ENCODE results near the gene DDB1. TPM values are rescaled to one million over a fixed set of nuclear protein-coding genes. Genes with fewer than 3 reads are reported as not detected.
A peak's percentile ranks its signal among the peaks of the same experiment; 100 is the strongest.

The DDB1 gene
- total and polyA plus RNA-seq, 9 of the 15 experiments (the other 6 are each of a cell fraction or from before 2014, with no cell fraction given) = 172 to 361 (median 266) TPM

DNA sequence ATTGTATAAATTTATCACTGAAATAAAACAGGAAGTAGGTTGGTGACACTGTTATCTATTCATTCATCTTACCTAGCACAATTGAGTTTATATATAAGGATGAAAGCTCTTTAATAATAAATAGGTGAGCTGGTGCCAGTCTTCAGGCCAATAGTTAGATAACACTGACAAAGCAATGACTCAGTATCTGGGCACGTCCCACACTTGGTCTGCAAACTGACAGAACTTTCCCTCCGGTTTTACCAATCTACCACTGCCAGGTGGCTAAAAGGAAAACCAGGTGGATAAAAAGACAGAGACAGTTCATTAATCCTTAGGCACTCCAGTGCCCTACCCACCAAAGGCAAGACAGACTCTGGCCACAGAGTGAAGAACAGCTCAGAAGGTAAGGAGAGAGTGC lies 17.6 kb downstream of the DDB1 start:
- ChIA-PET POLR2A (interaction anchor here (0.8 to 1.7 kb wide), 3 partner anchors 9 to 114 kb away, joined by 3 to 6 read pairs (median 3); no protein-coding TSS in a partner anchor), CTCF (ENCODE audit: low intra/inter-chr PET ratio) (no interaction called here)
- in situ Hi-C loops (cut with MboI) = no loop called here
- Histone ChIP-seq H3K4me1 (replicated peaks in 1 of 2; ENCODE audit: control insufficient read depth in 2 of 2, insufficient read depth in 2 of 2, low read length in 2 of 2) (no peaks in the 10 kb centered on the region), H3K36me3 (ENCODE audit: control insufficient read depth, insufficient read depth, low read length) (peaks cover 88% of the 10 kb centered on the region), H3K79me2 (ENCODE audit: control insufficient read depth, insufficient read depth, low read length) (no peaks in the 10 kb centered on the region), H4K20me1 (replicated peaks; ENCODE audit: control insufficient read depth, insufficient read depth, low read length) (peaks cover 3% of the 10 kb centered on the region; the same call in 1 of the 2 replicates), H3K9ac (ENCODE audit: insufficient read depth in 1 of 2, low read depth in 2 of 2, low read length in 2 of 2) (no peak overlapping the region), H3K4me2 (ENCODE audit: insufficient read depth, low read length) (no peak overlapping the region), H3K27me3 (ENCODE audit: control insufficient read depth in 2 of 2, insufficient read depth in 2 of 2, low read length in 2 of 2) (no peaks in the 10 kb centered on the region), H3K9me3 (replicated peaks; ENCODE audit: control insufficient read depth, insufficient read depth, low read depth, low read length) (no peaks in the 10 kb centered on the region), H3K27ac (ENCODE audit: extremely low read depth, low read depth, low read length) (no peak overlapping the region), H2AFZ (ENCODE audit: low read depth, low read length) (no peak overlapping the region), H3K4me3 (no peak overlapping the region), H3K9me1 (ENCODE audit: control insufficient read depth, insufficient read depth, low read length) (no peaks in the 10 kb centered on the region)
- no TSS peak for BruUV-seq (replicated peaks)
- intact Hi-C loops (cut with micrococcal nuclease) = no loop called here
- TF ChIP-seq ZNF165 (CRISPR knock-in tag; IDR thresholded peaks at IDR 0.05; ENCODE audit: borderline replicate concordance) (no peak), TCF15 (CRISPR knock-in tag; IDR thresholded peaks at IDR 0.05) (no peak), RBM17 (IDR thresholded peaks at IDR 0.05; ENCODE audit: borderline replicate concordance, low read depth, low read length) (no peak), RAD21 (CRISPR knock-in tag; conservative IDR thresholded peaks at IDR 0.05 in 1 of 2, IDR thresholded peaks at IDR 0.05 in 1 of 2) (no peak), NFYB (IDR thresholded peaks at IDR 0.05; ENCODE audit: extremely low read depth, insufficient read length) (no peak)
- DNase-seq (ENCODE audit: extremely low read depth in 1 of 4, low spot score in 3 of 4) = no peak
- WGBS (ENCODE audit: insufficient coverage, low coverage, missing lambda C conversion rate) = 90% methylated on average over 2 of the region's 2 CpGs
- ATAC-seq = no peak
- FAIRE-seq = no peak

- H3K9ac ChIP-seq (ENCODE audit: insufficient read depth in 1 of 2, low read depth in 2 of 2, low read length in 2 of 2) = no peak overlapping the region
- no peaks in the 10 kb centered on the region for H3K79me2 ChIP-seq (ENCODE audit: control insufficient read depth, insufficient read depth, low read length)
- 0 out of 2 replicates have a peak, but pooled peaks have one; percentile 41 for TF ChIP-seq ZNF583 (CRISPR knock-in tag; IDR thresholded peaks at IDR 0.05)
- no peak for TF ChIP-seq ZNF212 (CRISPR knock-in tag; IDR thresholded peaks at IDR 0.05)
- no peak overlapping the region for H3K4me2 ChIP-seq (ENCODE audit: insufficient read depth, low read length)
- no peak for DNase-seq (ENCODE audit: extremely low read depth in 1 of 4, low spot score in 3 of 4)
- 93% methylated on average over 8 of the region's 8 CpGs for WGBS (ENCODE audit: insufficient coverage, low coverage, missing lambda C conversion rate)
- H3K9me3 ChIP-seq (replicated peaks; ENCODE audit: control insufficient read depth, insufficient read depth, low read depth, low read length) = no peaks in the 10 kb centered on the region
- ChIA-PET CTCF (ENCODE audit: low intra/inter-chr PET ratio) (no interaction called here), POLR2A (interaction anchor here (0.8 to 4.6 kb wide), 8 partner anchors 9 to 74 kb away, joined by 3 to 25 read pairs (median 5); no protein-coding TSS in a partner anchor)
- no peaks in the 10 kb centered on the region for H4K20me1 ChIP-seq (replicated peaks; ENCODE audit: control insufficient read depth, insufficient read depth, low read length)
- H3K36me3 ChIP-seq (ENCODE audit: control insufficient read depth, insufficient read depth, low read length) = peaks cover 98% of the 10 kb centered on the region
- no peak for FAIRE-seq
- BruUV-seq (replicated peaks) = no TSS peak
- intact Hi-C loops (cut with micrococcal nuclease) = no loop called here
- H3K27ac ChIP-seq (ENCODE audit: extremely low read depth, low read depth, low read length) = no peak overlapping the region
- H3K4me1 ChIP-seq (replicated peaks in 1 of 2; ENCODE audit: control insufficient read depth in 2 of 2, insufficient read depth in 2 of 2, low read length in 2 of 2) = no peaks in the 10 kb centered on the region
- H2AFZ ChIP-seq (ENCODE audit: low read depth, low read length) = no peak overlapping the region
- H3K4me3 ChIP-seq = no peak overlapping the region
- no peak for ATAC-seq
- H3K27me3 ChIP-seq (ENCODE audit: control insufficient read depth in 2 of 2, insufficient read depth in 2 of 2, low read length in 2 of 2) = no peaks in the 10 kb centered on the region
- H3K9me1 ChIP-seq (ENCODE audit: control insufficient read depth, insufficient read depth, low read length) = peaks cover 3% of the 10 kb centered on the region
- in situ Hi-C loops (cut with MboI) = no loop called here
These were observed 22.2 kb downstream of the DDB1 start for GRCh38 chr11:61310749-61311148.
